GM12878 (cell line): ENCODE measurements around the gene ZBTB38. TPM values are rescaled to one million over a fixed set of nuclear protein-coding genes. Genes with fewer than 3 reads are reported as not detected.

Experiments
- ASH2L ChIP-seq: fragments of 300-600, 200-600 bp; sonication (generic); IDR thresholded peaks from 2 replicates; pipeline ENCODE4 v1.6.1; 2017; ENCODE audit warnings: low read depth, mild to moderate bottlenecking, borderline replicate concordance
- ATF7 ChIP-seq: fragments of 450-650 bp; IDR thresholded peaks from 2 replicates; pipeline ENCODE4 v1.6.1; 2016; ENCODE audit warnings: low read depth, mild to moderate bottlenecking
- BACH1 ChIP-seq: fragments of 450-650 bp; IDR thresholded peaks from 2 replicates; pipeline ENCODE4 v1.6.1; 2017; ENCODE audit warnings: mild to moderate bottlenecking, borderline replicate concordance
- CEBPZ ChIP-seq: fragments of 150-350 bp; IDR thresholded peaks from 2 replicates; pipeline ENCODE4 v1.6.1; 2016; ENCODE audit warnings: low read depth, low read length
- CHD4 ChIP-seq: fragments of 200-600 bp; sonication (generic); IDR thresholded peaks from 2 replicates; pipeline ENCODE4 v1.6.1; 2016; ENCODE audit warnings: mild to moderate bottlenecking
- ELK1 ChIP-seq: IDR thresholded peaks from 2 replicates; pipeline ENCODE4 v1.6.1; 2012; ENCODE audit warnings: low read depth, low read length, improper control_type of control experiment
- HSF1 ChIP-seq: fragments of 150-350 bp; IDR thresholded peaks from 2 replicates; pipeline ENCODE4 v1.6.1; 2014; ENCODE audit warnings: mild to moderate bottlenecking, low read depth, low read length
- JUNB ChIP-seq: IDR thresholded peaks from 2 replicates; pipeline ENCODE4 v1.6.1; 2016; ENCODE audit warnings: antibody characterized with exemption, mild to moderate bottlenecking
- JUND ChIP-seq: IDR thresholded peaks from 2 replicates; pipeline ENCODE4 v1.6.1; 2012; ENCODE audit warnings: low read depth, mild to moderate bottlenecking, low read length, improper control_type of control experiment, moderate library complexity
- KAT2A ChIP-seq: conservative IDR thresholded peaks from 2 replicates; pipeline ENCODE4 v1.6.1; 2011; ENCODE audit warnings: low read depth, low read length; ENCODE audit not compliant: control insufficient read depth
- NR2C2 ChIP-seq: IDR thresholded peaks from 2 replicates; pipeline ENCODE4 v1.6.1; 2011; ENCODE audit warnings: borderline replicate concordance, low read depth; ENCODE audit not compliant: control insufficient read depth, insufficient read length
- RAD51 ChIP-seq: fragments of 450-650 bp; IDR thresholded peaks from 2 replicates; pipeline ENCODE4 v1.6.1; 2016; ENCODE audit warnings: moderate library complexity, mild to moderate bottlenecking, inconsistent platforms
- RBBP5 ChIP-seq: fragments of 200-600 bp; sonication (generic); conservative IDR thresholded peaks from 2 replicates; pipeline ENCODE4 v1.6.1; 2016
- REST ChIP-seq: IDR thresholded peaks from 2 replicates; pipeline ENCODE4 v1.6.1; 2012; ENCODE audit warnings: mild to moderate bottlenecking, low read depth, low read length
- STAT1 ChIP-seq: fragments of 450-650 bp; conservative IDR thresholded peaks from 2 replicates; pipeline ENCODE4 v1.6.1; 2014; ENCODE audit warnings: antibody characterized with exemption, mild to moderate bottlenecking
- SUPT20H ChIP-seq: IDR thresholded peaks from 2 replicates; pipeline ENCODE4 v1.6.1; 2011; ENCODE audit warnings: low read depth, mild to moderate bottlenecking, low read length, moderate library complexity, borderline replicate concordance; ENCODE audit not compliant: control insufficient read depth
- TAF1 ChIP-seq: IDR thresholded peaks from 2 replicates; pipeline ENCODE4 v1.6.1; 2011; ENCODE audit warnings: mild to moderate bottlenecking, low read depth, low read length, borderline replicate concordance
- TCF12 ChIP-seq: IDR thresholded peaks from 2 replicates; pipeline ENCODE4 v1.6.1; 2011; ENCODE audit warnings: low read depth, mild to moderate bottlenecking, low read length
- ZNF274 ChIP-seq: IDR thresholded peaks from one replicate; pipeline ENCODE4 v1.8.0; 2011; ENCODE audit not compliant: insufficient read length, insufficient read depth
- ZNF622 ChIP-seq: fragments of 450-650 bp; IDR thresholded peaks from 2 replicates; pipeline ENCODE4 v1.6.1; 2017; ENCODE audit warnings: mild to moderate bottlenecking, inconsistent platforms
- ZSCAN29 ChIP-seq: fragments of 450-650 bp; IDR thresholded peaks from 2 replicates; pipeline ENCODE4 v1.6.1; 2017; ENCODE audit warnings: mild to moderate bottlenecking, moderate library complexity
- polyA plus RNA-seq, 11 experiments: library from polyadenylated mRNA; depleted of rRNA in 4 of 11; unstranded in 6 of 11; stranded (reverse) in 5 of 11; fragments of >200 nt; fragmentation: Nextera tagmentation in 4 of 11; fragmentation: Illumina TruSeq in 1 of 11; extraction: Ambion mirVana in 4 of 11; extraction: Trizol in 1 of 11; gene quantifications; 1 replicate in 1 of 11; 2 replicates in 10 of 11; pipeline versions ENCODE4 v1.2.1 to v1.2.3, GENCODE V29; 2011 to 2016; ENCODE audit warnings: inconsistent platforms in 2 of 11, missing spikeins in 2 of 11, low read depth in 1 of 11
- total RNA-seq, 4 experiments: library from RNA; depleted of rRNA in 3 of 4; stranded (reverse); fragments of >200 nt in 3 of 4; fragmentation: Illumina TruSeq in 1 of 4; extraction: Trizol in 1 of 4; gene quantifications; 2 replicates each; pipeline versions ENCODE4 v1.2.1 to v1.2.3, GENCODE V29; 2013 to 2021

Gene ZBTB38
- total and polyA plus RNA-seq, 10 of the 15 experiments (the other 5 are each of a cell fraction or from before 2014, with no cell fraction given) = 34.2 to 115 (median 88.6) TPM

- TF ChIP-seq STAT1 (no peak), ZNF274 (no peak), RAD51 (peak; percentile 97), CEBPZ (no peak), ZSCAN29 (no peak), RBBP5 (no peak), TCF12 (no peak), ZNF622 (no peak), BACH1 (no peak), HSF1 (no peak), CHD4 (no peak), JUND (no peak), KAT2A (no peak), ATF7 (no peak), ASH2L (no peak), SUPT20H (no peak), JUNB (no peak), REST (no peak), ELK1 (no peak), NR2C2 (no peak), TAF1 (no peak)
These were observed 1.8 kb downstream of the ZBTB38 start (continued) for GRCh38 chr3:141370065-141370533.
